Suprapubic skin (tissue), 4 donors: ENCODE results near the gene NSD1. TPM values are rescaled to one million over a fixed set of nuclear protein-coding genes. Genes with fewer than 3 reads are reported as not detected.

Experiments
- DNase-seq, 2 donors: peaks; one replicate each; pipeline ENCODE4 v3.0.0-alpha.2; 2019; ENCODE audit warnings: low spot score in 2 of 2
- H3K27ac ChIP-seq: fragments of 200-600 bp; sonication (generic); one replicate; pipeline ENCODE4 v1.5.1; 2019
- H3K27me3 ChIP-seq: fragments of 200-600 bp; sonication (generic); one replicate; pipeline ENCODE4 v1.5.1; 2019
- H3K36me3 ChIP-seq: fragments of 200-600 bp; sonication (generic); one replicate; pipeline ENCODE4 v1.5.1; 2019
- H3K4me1 ChIP-seq: fragments of 200-600 bp; sonication (generic); one replicate; pipeline ENCODE4 v1.5.1; 2019
- H3K4me3 ChIP-seq: fragments of 200-600 bp; sonication (generic); one replicate; pipeline ENCODE4 v1.5.1; 2019; ENCODE audit warnings: mild to moderate bottlenecking
- H3K9me3 ChIP-seq: fragments of 200-600 bp; sonication (generic); one replicate; pipeline ENCODE4 v1.5.1; 2019
- CTCF ChIP-seq, 2 donors: fragments of 200-600 bp in 1 of 2; fragments of 450-650 bp in 1 of 2; sonication (generic) in 1 of 2; IDR thresholded peaks; one replicate each; pipeline ENCODE4 v1.5.1; 2016 to 2019; ENCODE audit warnings: antibody characterized with exemption in 2 of 2, mild to moderate bottlenecking in 1 of 2, moderate library complexity in 1 of 2
- EP300 ChIP-seq: sonication (generic); formaldehyde crosslinking; IDR thresholded peaks from one replicate; pipeline ENCODE4 v1.6.1; 2017; ENCODE audit warnings: antibody characterized with exemption
- POLR2A ChIP-seq, 2 donors: fragments of 450-650 bp; IDR thresholded peaks; one replicate each; pipeline ENCODE4 v1.6.1; 2017; ENCODE audit warnings: antibody characterized with exemption in 2 of 2, mild to moderate bottlenecking in 2 of 2, moderate library complexity in 2 of 2
- POLR2AphosphoS5 ChIP-seq, 3 donors: sonication (generic); formaldehyde crosslinking; IDR thresholded peaks; one replicate each; pipeline ENCODE4 v1.6.1; 2017; ENCODE audit warnings: antibody characterized with exemption in 3 of 3
- WGBS: methylation state at CpG from one replicate; pipeline ENCODE4 v1.1.5; 2018; 5-methylcytosine and 5-hydroxymethylcytosine counted together
- total RNA-seq, 4 donors: library from RNA; depleted of rRNA; stranded (reverse); fragments of >200 nt; gene quantifications; one replicate each; pipeline ENCODE4 v1.1.0, GENCODE V29; 2016

The NSD1 gene
- total RNA-seq, 4 donors from 2014 or later = 36.0 to 67.9 (median 51.3) TPM

- H3K27ac ChIP-seq = no peak overlapping the region
- H3K4me3 ChIP-seq = no peak overlapping the region
- H3K4me1 ChIP-seq = peaks cover 8% of the 10 kb centered on the region
- no peaks in the 10 kb centered on the region for H3K36me3 ChIP-seq
- no peaks in the 10 kb centered on the region for H3K9me3 ChIP-seq
- no peak for DNase-seq
- H3K27me3 ChIP-seq = no peaks in the 10 kb centered on the region
- TF ChIP-seq POLR2A (IDR thresholded peaks at IDR 0.05) = no peak
- no peak for TF ChIP-seq EP300
- TF ChIP-seq CTCF (IDR thresholded peaks at IDR 0.05) = no peak
- no peak for TF ChIP-seq POLR2AphosphoS5 (IDR thresholded peaks at IDR 0.05)
- WGBS = 73% methylated on average over 10 of the region's 32 CpGs
Measured at GRCh38 chr5:177092178-177093081, 41.1 kb upstream of the NSD1 start.

- no peaks in the 10 kb centered on the region for H3K36me3 ChIP-seq
- DNase-seq = no peak
- 91% methylated on average over 22 of the region's 40 CpGs for WGBS
- TF ChIP-seq EP300 = no peak
- no peak for TF ChIP-seq CTCF (IDR thresholded peaks at IDR 0.05)
- TF ChIP-seq POLR2A (IDR thresholded peaks at IDR 0.05) = no peak
- TF ChIP-seq POLR2AphosphoS5 (IDR thresholded peaks at IDR 0.05) = no peak
- no peak overlapping the region for H3K27ac ChIP-seq
- H3K4me1 ChIP-seq = peaks cover 5% of the 10 kb centered on the region
- no peaks in the 10 kb centered on the region for H3K9me3 ChIP-seq
- H3K4me3 ChIP-seq = no peak overlapping the region
- no peaks in the 10 kb centered on the region for H3K27me3 ChIP-seq
Measured at GRCh38 chr5:177093082-177093712, 40.4 kb upstream of the NSD1 start.

- WGBS = 98% methylated on average over 6 of the region's 6 CpGs
Measured at GRCh38 chr5:177093803-177094202, 39.8 kb upstream of the NSD1 start.

GRCh38 chr5:177094224-177095087 is 39.1 kb upstream of the NSD1 start:
- Histone ChIP-seq H3K27me3 (no peaks in the 10 kb centered on the region), H3K4me3 (no peak overlapping the region), H3K9me3 (no peaks in the 10 kb centered on the region), H3K36me3 (no peaks in the 10 kb centered on the region), H3K27ac (no peak overlapping the region), H3K4me1 (peaks cover 3% of the 10 kb centered on the region)
- 58% methylated on average over 10 of the region's 12 CpGs for WGBS
- no peak for TF ChIP-seq EP300
- TF ChIP-seq POLR2A (IDR thresholded peaks at IDR 0.05) = no peak
- no peak for TF ChIP-seq POLR2AphosphoS5 (IDR thresholded peaks at IDR 0.05)
- no peak for TF ChIP-seq CTCF (IDR thresholded peaks at IDR 0.05)
- no peak for DNase-seq

More at GRCh38 chr5:177093803-177094202, 39.8 kb upstream of the NSD1 start:
- H3K9me3 ChIP-seq = no peaks in the 10 kb centered on the region
- no peaks in the 10 kb centered on the region for H3K36me3 ChIP-seq
- H3K4me1 ChIP-seq = peaks cover 5% of the 10 kb centered on the region
- DNase-seq = no peak
- no peak overlapping the region for H3K4me3 ChIP-seq
- H3K27ac ChIP-seq = no peak overlapping the region
- TF ChIP-seq POLR2AphosphoS5 (IDR thresholded peaks at IDR 0.05) (no peak), POLR2A (IDR thresholded peaks at IDR 0.05) (no peak), CTCF (IDR thresholded peaks at IDR 0.05) (no peak), EP300 (no peak)
- H3K27me3 ChIP-seq = no peaks in the 10 kb centered on the region
